B cell (primary cell): ENCODE results near the gene PSAT1. TPM values are rescaled to one million over a fixed set of nuclear protein-coding genes. Genes with fewer than 3 reads are reported as not detected.

Experiments
- ATAC-seq: fragments of 200-7000 bp; cut with Tn5 transposase; one replicate; pipeline ENCODE4 v1.10.0; 2021; ENCODE audit warnings: low read depth, mild to moderate bottlenecking, moderate number of reproducible peaks, moderate library complexity
- CTCF ChIA-PET: fragments of 350-600 bp; sonication (Branson Sonifier 250); formaldehyde crosslinking; loops from one replicate; lab custom pipeline; 2021; ENCODE audit warnings: antibody characterized with exemption, inconsistent platforms; lab: Charles Lee
- POLR2A ChIA-PET: fragments of 350-600 bp; sonication (Branson Sonifier 250); formaldehyde crosslinking; loops from one replicate; lab custom pipeline; 2021; ENCODE audit warnings: antibody characterized with exemption; lab: Charles Lee
- DNase-seq: peaks from one replicate; pipeline ENCODE4 v3.0.0; 2013
- H2AFZ ChIP-seq: 2 replicates; pipeline ENCODE4 v1.6.1; 2012; ENCODE audit warnings: mild to moderate bottlenecking, low read depth, low read length; ENCODE audit not compliant: insufficient read depth, poor library complexity, severe bottlenecking
- H3K27ac ChIP-seq, 2 donors: 1 replicate in 1 of 2; 2 replicates in 1 of 2; pipeline ENCODE4 v1.5.1; 2012 to 2013; ENCODE audit warnings: low read length in 2 of 2, mild to moderate bottlenecking in 2 of 2, moderate library complexity in 1 of 2
- H3K27me3 ChIP-seq, 4 experiments: fragments of 200-600 bp in 1 of 4; sonication (generic) in 1 of 4; replicated peaks in 1 of 4; 1 replicate in 2 of 4; 2 replicates in 2 of 4; pipeline versions ENCODE4 v1.6.1 to v1.7.0; 2013 to 2016; ENCODE audit warnings: low read length in 3 of 4, mild to moderate bottlenecking in 2 of 4, mixed read lengths in 1 of 4, moderate library complexity in 1 of 4; ENCODE audit not compliant: insufficient read depth in 4 of 4, control insufficient read depth in 3 of 4; ENCODE audit errors: control extremely low read depth in 1 of 4
- H3K36me3 ChIP-seq, 2 experiments: replicated peaks in 1 of 2; 1 replicate in 1 of 2; 2 replicates in 1 of 2; pipeline versions ENCODE4 v1.6.1 to v1.7.1; 2013; ENCODE audit warnings: low read length in 1 of 2; ENCODE audit not compliant: insufficient read depth in 2 of 2, control insufficient read depth in 1 of 2; ENCODE audit errors: control extremely low read depth in 1 of 2, extremely low read depth in 1 of 2
- H3K4me1 ChIP-seq, 2 donors: fragments of 200-600 bp in 1 of 2; sonication (generic) in 1 of 2; 1 replicate in 1 of 2; 2 replicates in 1 of 2; pipeline versions ENCODE4 v1.5.1 to v1.6.1; 2013 to 2017; ENCODE audit warnings: low read length in 2 of 2; ENCODE audit not compliant: control insufficient read depth in 2 of 2, insufficient read depth in 2 of 2
- H3K4me2 ChIP-seq: replicated peaks from 2 replicates; pipeline ENCODE3; 2012; ENCODE audit warnings: mild to moderate bottlenecking, low read depth, low read length; ENCODE audit not compliant: poor library complexity, severe bottlenecking
- H3K4me3 ChIP-seq, 5 experiments: fragments of 200-600 bp in 1 of 5; sonication (generic) in 1 of 5; 1 replicate in 3 of 5; 2 replicates in 2 of 5; pipeline versions ENCODE4 v1.5.1 to v1.7.0; 2011 to 2016; ENCODE audit warnings: low read length in 4 of 5, mild to moderate bottlenecking in 4 of 5, low read depth in 2 of 5, control low read depth in 1 of 5, moderate library complexity in 1 of 5; ENCODE audit not compliant: insufficient read depth in 1 of 5; ENCODE audit errors: control extremely low read depth in 1 of 5, extremely low read depth in 1 of 5
- H3K79me2 ChIP-seq: fragments of 200-600 bp; sonication (generic); one replicate; pipeline ENCODE4 v1.6.0; 2016; ENCODE audit warnings: low read length; ENCODE audit not compliant: control insufficient read depth, insufficient read depth
- H3K9ac ChIP-seq: fragments of 200-600 bp; sonication (generic); 2 replicates; pipeline ENCODE4 v1.6.1; 2017; ENCODE audit warnings: mild to moderate bottlenecking, low read length, moderate library complexity
- H3K9me3 ChIP-seq, 3 donors: one replicate each; pipeline versions ENCODE4 v1.6.1 to v1.7.1; 2013; ENCODE audit warnings: low read length in 2 of 3; ENCODE audit not compliant: control insufficient read depth in 2 of 3, insufficient read depth in 1 of 3; ENCODE audit errors: control extremely low read depth in 1 of 3
- H4K20me1 ChIP-seq: 2 replicates; pipeline ENCODE4 v1.6.0; 2012; ENCODE audit warnings: mild to moderate bottlenecking, low read length; ENCODE audit not compliant: insufficient read depth, control insufficient read depth, poor library complexity, severe bottlenecking
- H3K27ac Mint-ChIP-seq: one replicate; pipeline ENCODE4 v1.8.0; 2021; ENCODE audit warnings: mixed read lengths
- H3K27me3 Mint-ChIP-seq: one replicate; pipeline ENCODE4 v1.8.0; 2021; ENCODE audit warnings: mixed read lengths
- H3K4me1 Mint-ChIP-seq: one replicate; pipeline ENCODE4 v1.8.0; 2021; ENCODE audit warnings: mixed read lengths
- H3K4me3 Mint-ChIP-seq: one replicate; pipeline ENCODE4 v1.8.0; 2021; ENCODE audit warnings: mixed read lengths
- H3K9me3 Mint-ChIP-seq: one replicate; pipeline ENCODE4 v1.8.0; 2022; ENCODE audit warnings: mixed read lengths; ENCODE audit not compliant: insufficient read depth
- EZH2 ChIP-seq: IDR thresholded peaks from 2 replicates; pipeline ENCODE4 v1.6.1; 2012; ENCODE audit warnings: borderline replicate concordance, low read depth, mild to moderate bottlenecking, moderate library complexity, low read length; ENCODE audit not compliant: insufficient read depth, poor library complexity, severe bottlenecking
- WGBS: methylation state at CpG from one replicate; pipeline ENCODE4 v1.1.5; 2013; ENCODE audit warnings: missing lambda C conversion rate; ENCODE audit not compliant: insufficient coverage; 5-methylcytosine and 5-hydroxymethylcytosine counted together
- intact Hi-C: fragments of 100-400 bp; cut with micrococcal nuclease; formaldehyde crosslinking; loops from one replicate; pipeline ENCODE4 v1.10.0; 2022
- polyA plus RNA-seq: library from polyadenylated mRNA; depleted of rRNA; stranded (reverse); fragments of >200 nt; gene quantifications from 2 replicates; pipeline ENCODE4 v1.2.3, GENCODE V29; 2012
- total RNA-seq, 2 donors: library from RNA; stranded (reverse); fragments of 120-200 nt in 1 of 2; gene quantifications; 1 replicate in 1 of 2; 2 replicates in 1 of 2; pipeline versions ENCODE4 v1.2.3 to v1.2.4, GENCODE V29; 2013 to 2022
- TF ChIP-seq, protein P1 (sequence below): fragments of 200-600 bp; IDR thresholded peaks from one replicate; pipeline ENCODE4 v1.8.0; 2022; ENCODE audit warnings: antibody characterized with exemption, mild to moderate bottlenecking

PSAT1 gene
- total and polyA plus RNA-seq, 2 donors (not counting 1 experiment from before 2014, with no cell fraction given), result 0.61 to 5.0 TPM

DNA sequence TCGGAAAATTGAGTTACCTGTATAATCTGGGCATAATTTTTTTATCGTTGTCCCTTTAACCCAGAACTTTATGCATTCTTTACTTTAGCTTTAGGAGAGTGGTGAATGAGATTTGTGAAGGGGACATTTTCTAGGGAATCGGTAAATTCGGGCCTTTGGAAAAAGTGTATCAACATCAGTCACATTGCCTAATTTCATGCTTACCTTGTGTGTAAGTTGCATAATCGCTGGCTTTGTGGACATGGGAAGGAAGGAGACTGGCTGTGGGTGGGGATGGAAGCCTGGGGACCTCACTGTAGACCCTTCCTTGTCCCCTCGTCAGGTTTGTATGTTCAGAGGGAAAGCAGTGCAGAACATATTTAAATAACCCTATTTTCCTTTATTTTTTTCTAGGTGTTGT is 3.3 kb downstream of the PSAT1 start:
- H3K9ac ChIP-seq, result no peak overlapping the region
- CTCF ChIA-PET, result no interaction called here
- ATAC-seq (no peak), DNase-seq (no peak)
- Mint-ChIP-seq H3K27ac (no peak overlapping the region), H3K27me3 (no peaks in the 10 kb centered on the region), H3K9me3 (no peaks in the 10 kb centered on the region), H3K4me3 (no peak overlapping the region), H3K4me1 (peaks cover 18% of the 10 kb centered on the region)
- H3K79me2 ChIP-seq, result no peaks in the 10 kb centered on the region
- no peak overlapping the region for H3K27ac ChIP-seq
- no CpG with 5 or more reads among the region's 6 CpGs for WGBS
- no peak for TF ChIP-seq EZH2
- TF ChIP-seq, protein P1, sequence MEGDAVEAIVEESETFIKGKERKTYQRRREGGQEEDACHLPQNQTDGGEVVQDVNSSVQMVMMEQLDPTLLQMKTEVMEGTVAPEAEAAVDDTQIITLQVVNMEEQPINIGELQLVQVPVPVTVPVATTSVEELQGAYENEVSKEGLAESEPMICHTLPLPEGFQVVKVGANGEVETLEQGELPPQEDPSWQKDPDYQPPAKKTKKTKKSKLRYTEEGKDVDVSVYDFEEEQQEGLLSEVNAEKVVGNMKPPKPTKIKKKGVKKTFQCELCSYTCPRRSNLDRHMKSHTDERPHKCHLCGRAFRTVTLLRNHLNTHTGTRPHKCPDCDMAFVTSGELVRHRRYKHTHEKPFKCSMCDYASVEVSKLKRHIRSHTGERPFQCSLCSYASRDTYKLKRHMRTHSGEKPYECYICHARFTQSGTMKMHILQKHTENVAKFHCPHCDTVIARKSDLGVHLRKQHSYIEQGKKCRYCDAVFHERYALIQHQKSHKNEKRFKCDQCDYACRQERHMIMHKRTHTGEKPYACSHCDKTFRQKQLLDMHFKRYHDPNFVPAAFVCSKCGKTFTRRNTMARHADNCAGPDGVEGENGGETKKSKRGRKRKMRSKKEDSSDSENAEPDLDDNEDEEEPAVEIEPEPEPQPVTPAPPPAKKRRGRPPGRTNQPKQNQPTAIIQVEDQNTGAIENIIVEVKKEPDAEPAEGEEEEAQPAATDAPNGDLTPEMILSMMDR, result no peak
- no peaks in the 10 kb centered on the region for H3K36me3 ChIP-seq
- intact Hi-C loops, result no loop called here
- no peak overlapping the region for H3K4me2 ChIP-seq
- H3K9me3 ChIP-seq, result peaks cover 0 to 4% (median 0%) of the 10 kb centered on the region in 3 donors
- POLR2A ChIA-PET, result no interaction called here
- H3K27me3 ChIP-seq, result peaks cover 0 to 17% (median 6%) of the 10 kb centered on the region in 4 experiments
- H3K4me1 ChIP-seq, result peaks cover 17 to 26% of the 10 kb centered on the region in 2 donors
- no peaks in the 10 kb centered on the region for H4K20me1 ChIP-seq
- no peak overlapping the region for H3K4me3 ChIP-seq
- no peak overlapping the region for H2AFZ ChIP-seq

DNA sequence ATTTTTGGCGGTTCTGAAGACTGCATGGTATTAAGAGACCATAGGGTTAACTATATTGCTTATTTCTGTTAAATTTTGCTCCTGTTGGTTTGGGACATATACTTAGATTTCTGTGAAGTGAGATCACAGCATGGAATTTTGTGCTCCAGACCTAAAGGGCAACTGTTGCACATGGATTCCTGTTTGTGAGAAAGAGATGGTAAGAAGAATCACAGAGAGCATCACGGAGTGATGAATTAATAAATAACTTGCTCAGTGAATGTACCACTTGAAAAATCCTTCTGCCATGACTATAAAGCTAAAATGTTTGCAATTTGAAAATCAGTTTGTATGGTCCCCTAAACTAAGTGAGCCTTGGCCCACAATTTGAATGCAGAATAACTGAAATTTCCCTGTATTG is 4.5 kb downstream of the PSAT1 start:
- Histone ChIP-seq H3K4me3 (no peak overlapping the region), H3K27me3 (peaks cover 0 to 11% (median 6%) of the 10 kb centered on the region in 4 experiments), H3K4me2 (no peak overlapping the region), H3K79me2 (no peaks in the 10 kb centered on the region), H3K36me3 (no peaks in the 10 kb centered on the region), H2AFZ (no peak overlapping the region), H3K27ac (no peak overlapping the region), H3K9ac (no peak overlapping the region), H3K4me1 (peaks cover 12 to 20% of the 10 kb centered on the region in 2 donors), H3K9me3 (peaks cover 0 to 4% (median 0%) of the 10 kb centered on the region in 3 donors), H4K20me1 (no peaks in the 10 kb centered on the region)
- DNase-seq (no peak), ATAC-seq (no peak)
- H3K27me3 Mint-ChIP-seq, result no peaks in the 10 kb centered on the region
- ChIA-PET POLR2A (no interaction called here), CTCF (no interaction called here)
- H3K9me3 Mint-ChIP-seq, result no peaks in the 10 kb centered on the region
- no CpG with 5 or more reads among the region's 2 CpGs for whole genome bisulfite sequencing
- TF ChIP-seq, protein P1, result no peak
- no peak for TF ChIP-seq EZH2
- no peak overlapping the region for H3K27ac Mint-ChIP-seq
- intact Hi-C loops, result no loop called here
- H3K4me3 Mint-ChIP-seq, result no peak overlapping the region
- peaks cover 13% of the 10 kb centered on the region for H3K4me1 Mint-ChIP-seq
